Measurements from ENCODE around the gene FAM83F. TPM values are rescaled to one million over a fixed set of nuclear protein-coding genes. Genes with fewer than 3 reads are reported as not detected.

The FAM83F gene
- total and polyA plus RNA-seq, 3 donors from 2014 or later: 30.2 to 57.7 (median 41.1) TPM

DNA sequence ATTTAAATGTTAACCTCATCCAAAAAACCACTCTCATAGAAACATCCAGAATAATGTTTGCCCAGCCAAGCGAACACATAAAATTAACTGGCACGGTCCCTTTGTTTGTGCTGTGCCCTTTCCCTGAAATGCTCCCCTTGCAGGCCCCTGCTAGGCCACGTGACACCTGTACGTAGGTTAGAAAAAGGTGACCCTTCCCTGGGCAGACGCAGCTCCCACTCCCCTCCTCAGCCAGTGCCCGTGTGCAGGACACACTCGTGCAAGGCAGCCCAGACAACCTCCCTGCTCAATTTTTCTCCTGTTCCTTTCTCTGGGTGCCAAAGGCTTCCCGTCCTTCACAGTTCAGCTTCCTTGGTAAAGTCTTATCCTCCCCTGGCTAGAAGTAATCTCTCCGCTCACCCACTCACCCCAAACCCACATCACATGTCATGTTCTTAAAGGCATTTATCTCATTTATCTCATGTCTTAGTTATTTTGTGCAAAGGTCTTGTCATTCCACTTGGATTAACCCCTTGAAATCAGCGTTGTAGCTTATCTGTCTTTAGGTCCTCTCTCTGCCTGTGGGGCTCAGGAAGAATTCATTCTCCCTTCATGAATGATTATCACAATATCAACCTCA lies 20.7 kb downstream of the FAM83F start:
- Histone ChIP-seq H3K27me3 (no peaks in the 10 kb centered on the region), H3K4me3 (no peak overlapping the region), H3K4me1 (no peaks in the 10 kb centered on the region), H3K9me3 (no peaks in the 10 kb centered on the region), H3K27ac (no peak overlapping the region), H3K36me3 (ENCODE audit: low read depth, missing control alignments) (no peaks in the 10 kb centered on the region)
- intact Hi-C loops (cut with DNase I; ENCODE audit: low total_unique reads): no loop called here
- no peak for DNase-seq
- no peak for TF ChIP-seq CTCF (IDR thresholded peaks at IDR 0.05)
- TF ChIP-seq POLR2A (IDR thresholded peaks at IDR 0.05): no peak
- WGBS, 2 donors: 82 to 91% methylated on average over 10 of the region's 10 CpGs

DNA sequence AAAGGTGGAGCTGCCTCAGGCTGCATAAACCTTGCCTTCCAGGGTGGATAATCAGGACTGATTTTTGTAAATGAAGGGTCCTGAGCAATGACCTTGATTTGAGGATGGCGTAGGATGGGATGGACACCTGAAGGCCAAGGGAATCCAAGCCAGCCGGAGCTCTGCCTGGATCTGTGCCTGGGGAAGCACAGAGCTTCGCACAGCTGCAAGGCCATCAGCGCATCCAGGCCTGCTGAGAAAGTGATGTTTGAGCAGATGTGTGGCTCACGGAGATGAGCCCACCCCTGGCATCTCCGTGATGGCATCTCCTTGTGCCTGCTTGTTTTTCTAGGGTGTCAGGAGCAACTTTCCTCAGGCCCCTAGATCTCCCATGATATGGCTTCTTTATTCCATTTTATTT lies 23.3 kb downstream of the FAM83F start:
- intact Hi-C loops (cut with DNase I; ENCODE audit: low total_unique reads): no loop called here
- H3K27me3 ChIP-seq: no peaks in the 10 kb centered on the region
- H3K4me3 ChIP-seq: no peak overlapping the region
- TF ChIP-seq CTCF (IDR thresholded peaks at IDR 0.05) (no peak), POLR2A (IDR thresholded peaks at IDR 0.05) (no peak)
- H3K4me1 ChIP-seq: no peaks in the 10 kb centered on the region
- no peaks in the 10 kb centered on the region for H3K36me3 ChIP-seq (ENCODE audit: low read depth, missing control alignments)
- no peak overlapping the region for H3K27ac ChIP-seq
- 65 to 87% methylated on average over 6 of the region's 6 CpGs for WGBS, 2 donors
- no peak for DNase-seq
- H3K9me3 ChIP-seq: no peaks in the 10 kb centered on the region

DNA sequence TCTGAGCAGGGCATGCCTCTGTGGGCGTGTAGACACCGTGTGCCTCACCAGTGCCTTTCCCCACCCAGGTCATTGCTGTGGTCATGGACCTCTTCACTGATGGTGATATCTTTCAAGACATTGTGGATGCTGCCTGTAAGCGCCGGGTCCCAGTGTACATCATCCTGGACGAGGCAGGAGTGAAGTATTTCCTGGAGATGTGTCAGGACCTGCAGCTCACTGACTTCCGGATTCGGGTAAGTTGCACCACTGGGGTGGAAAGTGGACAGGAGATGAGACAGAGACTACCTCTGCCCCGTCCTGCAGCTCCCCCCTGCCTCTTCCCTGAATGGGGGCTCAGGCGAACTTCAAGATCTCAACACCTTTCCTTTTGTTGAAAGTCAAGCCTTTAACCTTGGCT lies 24.3 kb downstream of the FAM83F start:
- Histone ChIP-seq H3K4me3 (no peak overlapping the region), H3K27ac (no peak overlapping the region), H3K9me3 (no peaks in the 10 kb centered on the region), H3K27me3 (no peaks in the 10 kb centered on the region), H3K36me3 (ENCODE audit: low read depth, missing control alignments) (no peaks in the 10 kb centered on the region), H3K4me1 (no peaks in the 10 kb centered on the region)
- TF ChIP-seq POLR2A (IDR thresholded peaks at IDR 0.05) (no peak), CTCF (IDR thresholded peaks at IDR 0.05) (no peak)
- DNase-seq: no peak
- intact Hi-C loops (cut with DNase I; ENCODE audit: low total_unique reads): no loop called here
- 91 to 96% methylated on average over 4 to 9 of the region's 9 CpGs for WGBS, 2 donors

DNA sequence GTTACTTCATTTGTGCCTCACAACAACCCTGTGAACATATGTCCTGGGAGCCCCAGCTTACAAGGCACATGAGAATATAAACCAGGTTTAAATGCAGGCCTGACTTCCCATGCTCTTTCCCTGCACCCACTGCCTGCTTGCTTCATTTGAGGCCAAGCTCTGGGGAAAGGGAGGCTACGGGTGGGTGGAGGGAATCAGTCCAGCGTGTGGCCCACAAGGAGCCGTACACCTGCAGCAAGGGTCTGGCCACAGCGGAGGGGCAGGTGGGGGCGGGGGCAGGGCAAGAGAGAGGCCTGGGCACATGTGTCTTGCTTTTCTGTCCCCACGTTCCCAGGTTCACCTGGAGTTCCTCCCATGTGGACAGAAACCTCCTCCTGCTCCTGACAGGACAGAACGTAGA lies 26.2 kb downstream of the FAM83F start:
- H3K4me3 ChIP-seq: no peak overlapping the region
- TF ChIP-seq CTCF (IDR thresholded peaks at IDR 0.05) (no peak), POLR2A (IDR thresholded peaks at IDR 0.05) (no peak)
- H3K9me3 ChIP-seq: no peaks in the 10 kb centered on the region
- H3K27me3 ChIP-seq: no peaks in the 10 kb centered on the region
- 87 to 93% methylated on average over 6 to 7 of the region's 7 CpGs for WGBS, 2 donors
- no peaks in the 10 kb centered on the region for H3K4me1 ChIP-seq
- H3K36me3 ChIP-seq (ENCODE audit: low read depth, missing control alignments): no peaks in the 10 kb centered on the region
- no peak for DNase-seq
- intact Hi-C loops (cut with DNase I; ENCODE audit: low total_unique reads): no loop called here
- H3K27ac ChIP-seq: no peak overlapping the region

DNA sequence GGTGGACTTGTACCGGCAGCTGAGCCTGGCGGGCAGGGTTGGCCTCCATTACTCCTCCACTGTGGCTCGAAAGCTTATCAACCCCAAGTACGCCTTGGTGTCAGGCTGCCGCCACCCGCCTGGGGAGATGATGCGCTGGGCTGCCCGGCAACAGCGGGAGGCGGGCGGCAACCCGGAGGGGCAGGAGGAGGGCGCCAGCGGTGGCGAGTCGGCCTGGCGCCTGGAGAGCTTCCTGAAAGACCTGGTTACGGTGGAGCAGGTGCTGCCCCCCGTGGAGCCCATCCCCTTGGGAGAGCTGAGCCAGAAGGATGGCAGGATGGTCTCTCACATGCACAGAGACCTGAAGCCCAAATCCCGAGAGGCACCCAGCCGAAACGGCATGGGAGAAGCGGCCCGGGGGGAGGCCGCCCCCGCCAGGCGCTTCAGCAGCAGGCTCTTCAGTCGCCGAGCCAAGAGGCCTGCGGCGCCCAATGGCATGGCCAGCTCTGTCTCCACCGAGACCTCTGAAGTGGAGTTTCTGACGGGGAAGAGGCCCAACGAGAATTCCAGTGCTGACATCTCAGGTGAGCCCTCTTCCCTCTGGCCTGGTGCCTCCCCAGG lies 26.7 kb downstream of the FAM83F start:
- Histone ChIP-seq H3K27ac (no peak overlapping the region), H3K4me1 (no peaks in the 10 kb centered on the region), H3K4me3 (no peak overlapping the region), H3K9me3 (no peaks in the 10 kb centered on the region), H3K36me3 (ENCODE audit: low read depth, missing control alignments) (no peaks in the 10 kb centered on the region), H3K27me3 (no peaks in the 10 kb centered on the region)
- intact Hi-C loops (cut with DNase I; ENCODE audit: low total_unique reads): no loop called here
- TF ChIP-seq POLR2A (IDR thresholded peaks at IDR 0.05) (no peak), CTCF (IDR thresholded peaks at IDR 0.05) (no peak)
- 92 to 95% methylated on average over 13 to 34 of the region's 34 CpGs for WGBS, 2 donors
- no peak for DNase-seq
